CD4-positive, alpha-beta T cell treated with Interleukin-6 for 4 hours (primary cell): ENCODE measurements around the gene KIF4B.
"Not testable (repeated sequence)": the region's sequence is repeated elsewhere in the genome, so short reads cannot be mapped to it uniquely, and the experiment has no call there.

Experiments
- DNase-seq: peaks from one replicate; pipeline ENCODE4 v3.0.0-alpha.2; 2020; ENCODE audit warnings: mixed read lengths

The KIF4B gene

GRCh38 chr5:155006265-155006664, 7.3 kb upstream of the KIF4B start:
- DNase-seq = not testable (repeated sequence)

GRCh38 chr5:155008669-155009068, 4.9 kb upstream of the KIF4B start:
- DNase-seq = no peak

- no peak for DNase-seq
These were observed 2.7 kb upstream of the KIF4B start for GRCh38 chr5:155010881-155011280.

- no peak for DNase-seq
These were observed 1.7 kb downstream of the KIF4B start for GRCh38 chr5:155015239-155015638.

- no peak for DNase-seq
These were observed 4.1 kb downstream of the KIF4B start for GRCh38 chr5:155017610-155018009.

GRCh38 chr5:155019601-155020226, 6.2 kb downstream of the KIF4B start:
- no peak for DNase-seq

- DNase-seq = no peak
These were observed 8.3 kb downstream of the KIF4B start for GRCh38 chr5:155021842-155022241.

- DNase-seq = no peak
These were observed 9.8 kb downstream of the KIF4B start for GRCh38 chr5:155023320-155023719.

GRCh38 chr5:155024015-155024414, 10.5 kb downstream of the KIF4B start:
- DNase-seq = no peak

- DNase-seq = no peak
These were observed 12.3 kb downstream of the KIF4B start for GRCh38 chr5:155025895-155026294.

- no peak for DNase-seq
These were observed 14.6 kb downstream of the KIF4B start for GRCh38 chr5:155027993-155028629.

- no peak for DNase-seq
These were observed 15.7 kb downstream of the KIF4B start for GRCh38 chr5:155029240-155029639.

- DNase-seq = not testable (repeated sequence)
These were observed 20.7 kb downstream of the KIF4B start for GRCh38 chr5:155034145-155034744.

GRCh38 chr5:155035087-155035486, 21.5 kb downstream of the KIF4B start:
- not testable (repeated sequence) for DNase-seq

- DNase-seq = no peak
These were observed 27.6 kb downstream of the KIF4B start for GRCh38 chr5:155040984-155041653.

- DNase-seq = no peak
These were observed 31.0 kb downstream of the KIF4B start for GRCh38 chr5:155044591-155044990.

GRCh38 chr5:155046591-155046990, 33.0 kb downstream of the KIF4B start:
- no peak for DNase-seq

GRCh38 chr5:155047818-155048217, 34.3 kb downstream of the KIF4B start:
- DNase-seq = no peak

- no peak for DNase-seq
These were observed 36.2 kb downstream of the KIF4B start for GRCh38 chr5:155049569-155050383.

- no peak for DNase-seq
These were observed 36.9 kb downstream of the KIF4B start for GRCh38 chr5:155050384-155051019.

- no peak for DNase-seq
These were observed 39.0 kb downstream of the KIF4B start for GRCh38 chr5:155052532-155052931.

- DNase-seq = no peak
These were observed 39.9 kb downstream of the KIF4B start for GRCh38 chr5:155053501-155053900.
